Activated CD8-positive, alpha-beta memory T cell treated with anti-CD3 and anti-CD28 coated beads for 48 hours (primary cell): ENCODE data around the gene HLA-DRB5.
"Not testable (repeated sequence)": the region's sequence is repeated elsewhere in the genome, so short reads cannot be mapped to it uniquely, and the experiment has no call there.

Source experiments
- DNase-seq, 3 experiments: peaks; one replicate each; pipeline ENCODE4 v3.0.0-alpha.2; 2020; ENCODE audit warnings: low read depth in 2 of 3, low spot score in 2 of 3

HLA-DRB5 gene

GRCh38 chr6:32529697-32530430 is at the start of gene HLA-DRB5:
HLA-DRB5 (minus strand) TSS chr6:32530287; CDS start chr6:32530224, 63 bp downstream.
- DNase-seq = peak in 2 of 3 experiments; percentile 0 to 1

GRCh38 chr6:32578962-32579361 is 48.9 kb upstream of the HLA-DRB5 start:
- DNase-seq = no peak

GRCh38 chr6:32577493-32577892 is 47.4 kb upstream of the HLA-DRB5 start:
- not testable (repeated sequence) for DNase-seq

GRCh38 chr6:32576250-32576649 is 46.2 kb upstream of the HLA-DRB5 start:
- DNase-seq = no peak

- DNase-seq = no peak
These were observed 40.3 kb upstream of the HLA-DRB5 start for GRCh38 chr6:32570363-32570905.

- DNase-seq = no peak
These were observed 38.5 kb upstream of the HLA-DRB5 start for GRCh38 chr6:32568561-32568960.

GRCh38 chr6:32566957-32567356 is 36.9 kb upstream of the HLA-DRB5 start:
- no peak for DNase-seq

- DNase-seq = no peak
These were observed 35.4 kb upstream of the HLA-DRB5 start for GRCh38 chr6:32565511-32565910.

- DNase-seq = no peak
These were observed 32.9 kb upstream of the HLA-DRB5 start for GRCh38 chr6:32562940-32563339.

- no peak for DNase-seq
These were observed 29.7 kb upstream of the HLA-DRB5 start for GRCh38 chr6:32559747-32560146.

- DNase-seq = no peak
These were observed 28.5 kb upstream of the HLA-DRB5 start for GRCh38 chr6:32558426-32559057.

- no peak for DNase-seq
These were observed 24.3 kb upstream of the HLA-DRB5 start for GRCh38 chr6:32554116-32554965.

GRCh38 chr6:32553037-32553742 is 23.1 kb upstream of the HLA-DRB5 start:
- no peak for DNase-seq

GRCh38 chr6:32551410-32551809 is 21.3 kb upstream of the HLA-DRB5 start:
- DNase-seq = no peak

GRCh38 chr6:32539839-32540238 is 9.8 kb upstream of the HLA-DRB5 start:
- DNase-seq = no peak

GRCh38 chr6:32530431-32530793 is 325 bp upstream of the HLA-DRB5 start:
- DNase-seq = not testable (repeated sequence)

- DNase-seq = no peak
These were observed 7.6 kb downstream of the HLA-DRB5 start for GRCh38 chr6:32522302-32523047.

- DNase-seq = no peak
These were observed 10.2 kb downstream of the HLA-DRB5 start for GRCh38 chr6:32519910-32520258.

- DNase-seq = no peak
These were observed 10.8 kb downstream of the HLA-DRB5 start for GRCh38 chr6:32519118-32519909.
